Cardiac muscle cell (in vitro differentiated cells and primary cell): ENCODE measurements around the gene RCAN1. TPM values are rescaled to one million over a fixed set of nuclear protein-coding genes. Genes with fewer than 3 reads are reported as not detected.

Source experiments
- DNase-seq, 2 donors: peaks; one replicate each; pipeline versions ENCODE4 v3.0.0 to v3.0.0-alpha.2; 2010 to 2017; ENCODE audit warnings: low read depth in 1 of 2, low spot score in 1 of 2
- H3K27ac ChIP-seq: fragments of 200-600 bp; sonication (generic); 2 replicates; pipeline ENCODE4 v1.5.1; 2016
- H3K27me3 ChIP-seq: fragments of 200-600 bp; sonication (generic); 2 replicates; pipeline ENCODE4 v1.6.0; 2016; ENCODE audit warnings: control low read depth
- H3K36me3 ChIP-seq: fragments of 200-600 bp; sonication (generic); 2 replicates; pipeline ENCODE4 v1.5.1; 2016; ENCODE audit warnings: control low read depth
- H3K4me1 ChIP-seq: fragments of 200-600 bp; sonication (generic); 2 replicates; pipeline ENCODE4 v1.8.1; 2017; ENCODE audit warnings: low read depth, mild to moderate bottlenecking, mixed run types
- H3K4me3 ChIP-seq: fragments of 200-600 bp; sonication (generic); 2 replicates; pipeline ENCODE4 v1.5.1; 2016; ENCODE audit warnings: mild to moderate bottlenecking
- H3K9me3 ChIP-seq: fragments of 200-600 bp; sonication (generic); 2 replicates; pipeline ENCODE4 v1.5.1; 2017; ENCODE audit warnings: low read depth, mild to moderate bottlenecking, control low read depth
- CTCF ChIP-seq: IDR thresholded peaks from 2 replicates; pipeline ENCODE4 v1.5.1; 2012; ENCODE audit warnings: low read depth, mild to moderate bottlenecking, low read length
- polyA plus RNA-seq: library from polyadenylated mRNA; unstranded; fragments of >200 nt; fragmentation: Nextera tagmentation; extraction: Ambion mirVana; gene quantifications from 2 replicates; pipeline ENCODE4 v1.2.1, GENCODE V29; 2016
- total RNA-seq: library from RNA; depleted of rRNA; stranded (reverse); fragments of >200 nt; gene quantifications from 2 replicates; pipeline ENCODE4 v1.2.3, GENCODE V29; 2016

Gene RCAN1
- total and polyA plus RNA-seq, 2 experiments from 2014 or later = 47.4 to 96.2 TPM

GRCh38 chr21:34621434-34622350, 6.8 kb upstream of the RCAN1 start:
- no peak for DNase-seq
- Histone ChIP-seq H3K27me3 (no peaks in the 10 kb centered on the region), H3K9me3 (no peaks in the 10 kb centered on the region), H3K4me3 (no peak overlapping the region), H3K36me3 (no peaks in the 10 kb centered on the region), H3K4me1 (peaks cover 35% of the 10 kb centered on the region), H3K27ac (peak overlapping the region; percentile 97)
- TF ChIP-seq CTCF = no peak

DNA sequence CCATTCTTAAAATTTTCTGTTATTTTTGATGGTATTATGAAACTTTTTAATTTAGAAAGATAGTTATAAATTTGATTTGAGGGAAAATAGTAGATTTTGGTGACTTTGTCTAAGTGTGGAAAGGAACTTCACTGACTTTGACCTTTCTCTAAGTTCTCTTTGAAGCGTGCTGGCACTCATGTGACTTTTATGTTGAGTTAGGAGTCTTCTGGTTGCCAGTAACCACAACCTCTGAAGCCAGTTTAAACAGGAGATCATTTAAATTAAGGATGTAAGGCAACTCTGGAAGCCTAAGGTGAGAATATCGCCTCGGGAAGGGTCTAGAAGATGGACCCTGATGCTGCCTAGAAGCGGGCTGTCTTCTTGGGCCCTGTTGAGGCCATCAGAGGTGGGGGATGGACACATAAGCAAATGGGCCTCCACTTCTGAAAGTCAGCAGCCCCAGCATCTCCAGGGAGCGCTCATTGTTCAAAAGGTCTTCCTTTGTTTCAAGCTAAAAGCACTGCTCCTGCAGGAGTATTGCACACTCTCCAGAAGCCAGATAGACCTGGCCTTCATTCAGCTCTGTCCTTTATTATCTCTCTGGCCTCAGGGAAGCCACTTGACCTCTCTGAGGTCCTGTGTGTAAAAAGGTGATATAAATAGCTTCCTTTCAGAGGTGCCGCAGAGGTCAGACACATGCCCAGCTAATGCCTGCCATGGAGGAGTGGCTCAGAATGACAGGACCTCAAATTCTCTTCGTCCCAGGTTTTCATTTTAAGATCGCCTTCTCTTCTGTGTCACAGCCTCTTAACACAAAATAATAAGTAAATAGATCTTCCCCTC, 5.1 kb upstream of the RCAN1 start:
- Histone ChIP-seq H3K9me3 (no peaks in the 10 kb centered on the region), H3K27me3 (no peaks in the 10 kb centered on the region), H3K4me3 (no peak overlapping the region), H3K36me3 (no peaks in the 10 kb centered on the region), H3K27ac (peak overlapping the region; percentile 97), H3K4me1 (peaks cover 42% of the 10 kb centered on the region)
- DNase-seq = peak in 1 of 2 donors; percentile 89
- no peak for TF ChIP-seq CTCF

DNA sequence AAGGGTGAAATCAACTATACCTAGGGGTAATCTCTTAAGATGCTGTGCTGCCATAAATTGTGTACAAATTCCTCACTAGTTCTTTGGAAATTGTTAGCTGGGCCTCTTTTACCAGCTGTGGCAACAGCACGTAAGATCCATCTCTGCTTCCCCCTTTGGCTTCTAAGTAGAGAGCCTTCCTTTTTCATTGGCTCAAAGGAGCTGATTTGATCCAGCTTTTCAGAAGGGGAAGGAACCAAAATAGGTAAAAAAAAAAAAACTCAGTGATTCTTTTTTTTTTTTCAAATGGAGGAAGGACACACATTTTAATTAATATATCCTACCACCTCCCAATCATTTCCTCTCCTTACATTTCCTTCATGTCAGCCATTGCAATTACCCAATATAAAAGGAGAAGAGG, 4.0 kb upstream of the RCAN1 start:
- Histone ChIP-seq H3K4me1 (peaks cover 42% of the 10 kb centered on the region), H3K27ac (peak overlapping the region; percentile 97), H3K27me3 (no peaks in the 10 kb centered on the region), H3K4me3 (no peak overlapping the region), H3K9me3 (no peaks in the 10 kb centered on the region), H3K36me3 (no peaks in the 10 kb centered on the region)
- DNase-seq = no peak
- TF ChIP-seq CTCF = no peak

DNA sequence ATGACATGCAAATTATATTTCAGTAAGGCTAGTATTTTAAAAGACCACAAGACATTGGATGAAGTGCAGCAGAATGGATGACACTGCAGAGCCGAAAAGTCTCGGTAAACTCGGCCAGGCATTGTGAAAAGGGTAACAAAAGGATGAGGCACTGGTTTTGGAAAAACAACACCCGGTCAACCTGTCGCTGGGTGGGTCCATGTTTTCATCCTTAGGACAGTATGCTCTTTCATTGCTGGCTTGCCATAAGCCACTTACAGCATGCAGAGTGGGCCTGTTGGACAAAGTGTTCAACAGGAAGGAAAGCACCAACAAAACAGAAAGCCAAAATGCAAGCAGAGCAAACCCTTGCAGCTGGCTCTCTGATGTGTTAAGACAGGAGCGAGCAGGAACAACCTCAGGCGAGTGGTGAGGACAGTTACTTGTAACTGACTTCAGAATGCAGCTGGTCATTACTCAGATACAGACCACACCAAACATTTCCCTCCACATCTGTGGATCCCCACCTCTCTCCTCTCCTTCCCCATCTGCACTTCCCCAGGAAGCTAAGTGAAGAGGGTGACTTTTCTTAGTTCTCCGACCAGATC, 2.9 kb upstream of the RCAN1 start:
- no peak for TF ChIP-seq CTCF

GRCh38 chr21:34615487-34615814, 538 bp upstream of the RCAN1 start:
- H3K4me3 ChIP-seq = peak overlapping the region; percentile 79
- TF ChIP-seq CTCF = no peak
- no peak for DNase-seq
- H3K27ac ChIP-seq = peak overlapping the region; percentile 66
- H3K27me3 ChIP-seq = no peaks in the 10 kb centered on the region
- H3K9me3 ChIP-seq = no peaks in the 10 kb centered on the region
- H3K4me1 ChIP-seq = peaks cover 34% of the 10 kb centered on the region
- no peaks in the 10 kb centered on the region for H3K36me3 ChIP-seq

More for the DNA sequence above, 2.9 kb upstream of the RCAN1 start:
- no peak for DNase-seq
- Histone ChIP-seq H3K4me3 (no peak overlapping the region), H3K27ac (peak overlapping the region; percentile 97), H3K36me3 (no peaks in the 10 kb centered on the region), H3K9me3 (no peaks in the 10 kb centered on the region), H3K4me1 (peaks cover 50% of the 10 kb centered on the region), H3K27me3 (no peaks in the 10 kb centered on the region)
